NCI-H2171 treated with DMSO at 0.1 percent for 48 hours (cell line): ENCODE results near the gene LNPK.
"Not testable (repeated sequence)": the region's sequence is repeated elsewhere in the genome, so short reads cannot be mapped to it uniquely, and the experiment has no call there.

Source experiments
- DNase-seq: peaks from one replicate; lab custom pipeline; 2025; lab: John Stamatoyannopoulos, UW

LNPK gene

GRCh38 chr2:176001916-176002687 is at the start of gene LNPK:
Gene LNPK (minus strand): TSS chr2:176002267. CDS start chr2:175995584, 6,683 bp downstream.
- peak; percentile 92 for DNase-seq

GRCh38 chr2:176039375-176039774 is 37.3 kb upstream of the LNPK start:
- no peak for DNase-seq

- no peak for DNase-seq
Observed at GRCh38 chr2:176038694-176039093, 36.6 kb upstream of the LNPK start.

- peak; percentile 44 for DNase-seq
Observed at GRCh38 chr2:176035013-176035691, 33.1 kb upstream of the LNPK start.

GRCh38 chr2:176027806-176028205 is 25.7 kb upstream of the LNPK start:
- DNase-seq: no peak

GRCh38 chr2:176025932-176026331 is 23.9 kb upstream of the LNPK start:
- DNase-seq: no peak

GRCh38 chr2:176024083-176024482 is 22.0 kb upstream of the LNPK start:
- DNase-seq: no peak

GRCh38 chr2:176022048-176022447 is 20.0 kb upstream of the LNPK start:
- no peak for DNase-seq

- no peak for DNase-seq
Observed at GRCh38 chr2:176020400-176020799, 18.3 kb upstream of the LNPK start.

- DNase-seq: no peak
Observed at GRCh38 chr2:176018708-176019107, 16.6 kb upstream of the LNPK start.

GRCh38 chr2:176009445-176009844 is 7.4 kb upstream of the LNPK start:
- no peak for DNase-seq

GRCh38 chr2:176004934-176005333 is 2.9 kb upstream of the LNPK start:
- DNase-seq: no peak

- DNase-seq: no peak
Observed at GRCh38 chr2:176003958-176004357, 1.9 kb upstream of the LNPK start.

- DNase-seq: peak; percentile 20
Observed at GRCh38 chr2:176002688-176003210, 682 bp upstream of the LNPK start.

- peak; percentile 61 for DNase-seq
Observed at GRCh38 chr2:176001281-176001915, 669 bp downstream of the LNPK start.

GRCh38 chr2:175999283-175999819 is 2.7 kb downstream of the LNPK start:
- DNase-seq: no peak

- no peak for DNase-seq
Observed at GRCh38 chr2:175990099-175990498, 12.0 kb downstream of the LNPK start.

- DNase-seq: not testable (repeated sequence)
Observed at GRCh38 chr2:175987126-175987525, 14.9 kb downstream of the LNPK start.

- no peak for DNase-seq
Observed at GRCh38 chr2:175984846-175985245, 17.2 kb downstream of the LNPK start.

- no peak for DNase-seq
Observed at GRCh38 chr2:175981551-175981950, 20.5 kb downstream of the LNPK start.

GRCh38 chr2:175976391-175977157 is 25.5 kb downstream of the LNPK start:
- no peak for DNase-seq

- no peak for DNase-seq
Observed at GRCh38 chr2:175973373-175973772, 28.7 kb downstream of the LNPK start.
